ENCODE data around the gene FMO5.

The FMO5 gene

DNA sequence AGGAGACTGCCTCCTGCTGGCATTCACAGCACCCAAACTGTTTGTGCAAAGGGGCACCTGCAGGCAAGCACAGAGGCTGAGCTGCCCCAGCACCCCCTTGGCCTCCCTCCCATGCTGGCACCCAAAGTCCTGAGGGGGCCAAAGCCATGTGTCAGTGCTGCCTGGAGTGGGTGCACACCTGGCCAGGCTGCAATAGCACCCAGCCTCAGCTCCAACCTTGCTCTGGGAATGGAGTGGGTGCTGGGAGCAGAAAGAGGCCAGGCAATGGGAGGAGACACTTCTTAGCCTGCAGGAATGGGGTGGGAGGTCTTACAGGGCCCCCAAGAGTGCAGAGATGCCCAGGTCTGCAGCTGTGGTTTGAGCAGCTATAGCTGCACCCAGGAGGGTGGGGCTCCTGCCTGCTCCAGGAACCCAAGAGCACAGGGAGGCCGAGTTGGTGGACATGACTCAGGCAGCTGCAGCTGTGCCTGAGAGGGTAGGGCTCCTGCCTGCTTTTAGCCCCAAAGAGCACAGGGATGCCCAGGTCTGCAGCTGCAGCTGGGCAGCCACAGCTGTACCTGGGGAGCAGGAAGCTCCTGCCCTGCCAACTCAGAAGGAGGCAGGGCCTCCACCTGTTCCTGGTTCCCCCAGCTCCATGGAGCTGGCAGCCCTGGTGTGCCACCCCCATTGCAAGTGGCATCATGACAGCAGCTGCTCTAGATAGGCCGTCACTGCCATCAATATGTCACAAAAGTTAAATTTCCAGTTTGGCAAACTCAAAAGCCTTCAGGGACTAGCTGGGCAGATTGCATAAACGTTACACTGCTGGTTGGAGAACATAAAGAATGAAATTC, 12.0 kb upstream of the FMO5 start:
- H3K27ac ChIP-seq (ENCODE audit: extremely low read depth, low read depth, low read length), result no peak overlapping the region
- CTCF ChIA-PET, result no interaction called here
- no peaks in the 10 kb centered on the region for H3K4me1 ChIP-seq (ENCODE audit: control insufficient read depth, insufficient read depth, low read length)
- H3K4me3 ChIP-seq (ENCODE audit: low read depth, low read length), result no peak overlapping the region
- POLR2A ChIA-PET, result no interaction called here
- no peaks in the 10 kb centered on the region for H3K36me3 ChIP-seq (ENCODE audit: control insufficient read depth in 2 of 2, insufficient read depth in 1 of 2, low read length in 2 of 2)
- TF ChIP-seq ZEB2 (tag by site-specific recombination; IDR thresholded peaks at IDR 0.05) (no peak), ZNF837 (tag by site-specific recombination; IDR thresholded peaks at IDR 0.05) (no peak), ZNF768 (tag by site-specific recombination; IDR thresholded peaks at IDR 0.05) (no peak), ZNF549 (tag by site-specific recombination; IDR thresholded peaks at IDR 0.05) (no peak), ZNF174 (tag by site-specific recombination; IDR thresholded peaks at IDR 0.05) (no peak), ZBTB8A (tag by site-specific recombination; IDR thresholded peaks at IDR 0.05) (no peak), REPIN1 (tag by site-specific recombination; IDR thresholded peaks at IDR 0.05; ENCODE audit: low read depth) (no peak), ZNF544 (tag by site-specific recombination; IDR thresholded peaks at IDR 0.05) (no peak), OSR2 (tag by site-specific recombination; IDR thresholded peaks at IDR 0.05) (no peak), ZIC2 (tag by site-specific recombination; IDR thresholded peaks at IDR 0.05) (no peak), SCRT1 (tag by site-specific recombination; IDR thresholded peaks at IDR 0.05; ENCODE audit: borderline replicate concordance) (no peak)
- TF ChIP-seq, protein P1, sequence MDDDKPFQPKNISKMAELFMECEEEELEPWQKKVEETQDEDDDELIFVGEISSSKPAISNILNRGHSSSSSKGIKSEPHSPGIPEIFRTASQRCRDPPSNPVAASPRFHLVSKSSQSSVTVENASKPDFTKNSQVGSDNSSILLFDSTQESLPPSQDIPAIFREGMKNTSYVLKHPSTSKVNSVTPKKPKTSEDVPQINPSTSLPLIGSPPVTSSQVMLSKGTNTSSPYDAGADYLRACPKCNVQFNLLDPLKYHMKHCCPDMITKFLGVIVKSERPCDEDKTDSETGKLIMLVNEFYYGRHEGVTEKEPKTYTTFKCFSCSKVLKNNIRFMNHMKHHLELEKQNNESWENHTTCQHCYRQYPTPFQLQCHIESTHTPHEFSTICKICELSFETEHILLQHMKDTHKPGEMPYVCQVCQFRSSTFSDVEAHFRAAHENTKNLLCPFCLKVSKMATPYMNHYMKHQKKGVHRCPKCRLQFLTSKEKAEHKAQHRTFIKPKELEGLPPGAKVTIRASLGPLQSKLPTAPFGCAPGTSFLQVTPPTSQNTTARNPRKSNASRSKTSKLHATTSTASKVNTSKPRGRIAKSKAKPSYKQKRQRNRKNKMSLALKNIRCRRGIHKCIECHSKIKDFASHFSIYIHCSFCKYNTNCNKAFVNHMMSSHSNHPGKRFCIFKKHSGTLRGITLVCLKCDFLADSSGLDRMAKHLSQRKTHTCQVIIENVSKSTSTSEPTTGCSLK (tag by site-specific recombination; IDR thresholded peaks at IDR 0.05), result no peak
- TF ChIP-seq, protein P2, sequence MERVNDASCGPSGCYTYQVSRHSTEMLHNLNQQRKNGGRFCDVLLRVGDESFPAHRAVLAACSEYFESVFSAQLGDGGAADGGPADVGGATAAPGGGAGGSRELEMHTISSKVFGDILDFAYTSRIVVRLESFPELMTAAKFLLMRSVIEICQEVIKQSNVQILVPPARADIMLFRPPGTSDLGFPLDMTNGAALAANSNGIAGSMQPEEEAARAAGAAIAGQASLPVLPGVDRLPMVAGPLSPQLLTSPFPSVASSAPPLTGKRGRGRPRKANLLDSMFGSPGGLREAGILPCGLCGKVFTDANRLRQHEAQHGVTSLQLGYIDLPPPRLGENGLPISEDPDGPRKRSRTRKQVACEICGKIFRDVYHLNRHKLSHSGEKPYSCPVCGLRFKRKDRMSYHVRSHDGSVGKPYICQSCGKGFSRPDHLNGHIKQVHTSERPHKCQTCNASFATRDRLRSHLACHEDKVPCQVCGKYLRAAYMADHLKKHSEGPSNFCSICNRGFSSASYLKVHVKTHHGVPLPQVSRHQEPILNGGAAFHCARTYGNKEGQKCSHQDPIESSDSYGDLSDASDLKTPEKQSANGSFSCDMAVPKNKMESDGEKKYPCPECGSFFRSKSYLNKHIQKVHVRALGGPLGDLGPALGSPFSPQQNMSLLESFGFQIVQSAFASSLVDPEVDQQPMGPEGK (tag by site-specific recombination; IDR thresholded peaks at IDR 0.05), result no peak
- TF ChIP-seq, protein P3, sequence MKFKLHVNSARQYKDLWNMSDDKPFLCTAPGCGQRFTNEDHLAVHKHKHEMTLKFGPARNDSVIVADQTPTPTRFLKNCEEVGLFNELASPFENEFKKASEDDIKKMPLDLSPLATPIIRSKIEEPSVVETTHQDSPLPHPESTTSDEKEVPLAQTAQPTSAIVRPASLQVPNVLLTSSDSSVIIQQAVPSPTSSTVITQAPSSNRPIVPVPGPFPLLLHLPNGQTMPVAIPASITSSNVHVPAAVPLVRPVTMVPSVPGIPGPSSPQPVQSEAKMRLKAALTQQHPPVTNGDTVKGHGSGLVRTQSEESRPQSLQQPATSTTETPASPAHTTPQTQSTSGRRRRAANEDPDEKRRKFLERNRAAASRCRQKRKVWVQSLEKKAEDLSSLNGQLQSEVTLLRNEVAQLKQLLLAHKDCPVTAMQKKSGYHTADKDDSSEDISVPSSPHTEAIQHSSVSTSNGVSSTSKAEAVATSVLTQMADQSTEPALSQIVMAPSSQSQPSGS (tag by site-specific recombination; IDR thresholded peaks at IDR 0.05; ENCODE audit: low read depth), result no peak
- no peaks in the 10 kb centered on the region for H3K9me3 ChIP-seq (ENCODE audit: control insufficient read depth, insufficient read depth, low read depth, low read length)

DNA sequence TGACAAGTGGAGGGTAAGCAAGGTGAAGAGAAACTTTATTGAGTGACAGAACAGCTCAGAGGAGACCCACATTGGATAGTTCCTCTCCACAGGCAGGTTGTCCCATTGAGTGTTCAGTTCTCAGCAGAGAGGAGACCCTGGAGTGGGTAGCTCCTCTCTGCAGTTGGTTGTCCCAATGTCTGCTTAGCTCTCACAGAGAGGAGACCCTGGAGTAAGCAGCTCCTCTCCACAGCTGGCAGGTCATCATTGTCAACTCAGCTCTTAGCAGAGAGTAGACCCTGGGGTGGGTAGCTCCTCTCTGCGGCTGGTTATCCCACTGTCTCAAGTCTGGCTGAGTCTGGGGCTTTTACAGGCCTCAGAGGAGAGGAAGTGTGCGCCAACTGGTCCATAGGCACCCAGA, 11.3 kb upstream of the FMO5 start:
- TF ChIP-seq ZNF510 (tag by site-specific recombination; IDR thresholded peaks at IDR 0.05; ENCODE audit: insufficient replicate concordance), result no peak
- no peak for TF ChIP-seq ZNF624 (tag by site-specific recombination; IDR thresholded peaks at IDR 0.05)
- peak; percentile 91 for TF ChIP-seq SETDB1 (IDR thresholded peaks at IDR 0.05; ENCODE audit: insufficient read length, low read length)
- TF ChIP-seq ZNF664 (tag by site-specific recombination; IDR thresholded peaks at IDR 0.05), result no peak
- TF ChIP-seq TRIM28 (IDR thresholded peaks at IDR 0.05; ENCODE audit: borderline replicate concordance, low read length), result peak; percentile 70; the same call in 1 of the 2 replicates
- ChIA-PET CTCF (no interaction called here), POLR2A (no interaction called here)
- Histone ChIP-seq H3K27ac (ENCODE audit: extremely low read depth, low read depth, low read length) (no peak overlapping the region), H3K9me3 (ENCODE audit: control insufficient read depth, insufficient read depth, low read depth, low read length) (no peaks in the 10 kb centered on the region), H3K4me1 (ENCODE audit: control insufficient read depth, insufficient read depth, low read length) (no peaks in the 10 kb centered on the region), H3K4me3 (ENCODE audit: low read depth, low read length) (no peak overlapping the region), H3K36me3 (ENCODE audit: control insufficient read depth in 2 of 2, insufficient read depth in 1 of 2, low read length in 2 of 2) (no peaks in the 10 kb centered on the region)
